Epithelial cell of proximal tubule (primary cell): ENCODE data around the gene EIF2S2. TPM values are rescaled to one million over a fixed set of nuclear protein-coding genes. Genes with fewer than 3 reads are reported as not detected.

ENCODE experiments used
- DNase-seq: peaks from one replicate; pipeline ENCODE4 v3.0.0-alpha.2; 2011; ENCODE audit warnings: low read depth
- H3K4me3 ChIP-seq: 2 replicates; pipeline ENCODE4 v1.5.1; 2011; ENCODE audit warnings: low read depth, mild to moderate bottlenecking, low read length
- CTCF ChIP-seq: conservative IDR thresholded peaks from 2 replicates; pipeline ENCODE4 v1.5.1; 2012; ENCODE audit warnings: low read depth, mild to moderate bottlenecking, low read length
- total RNA-seq: library from RNA; depleted of rRNA; stranded (reverse); fragments of >200 nt; gene quantifications from 2 replicates; pipeline ENCODE4 v1.2.3, GENCODE V29; 2015

EIF2S2 gene
- total RNA-seq, 1 donor from 2014 or later: 103 TPM

- DNase-seq: no peak
- no peak overlapping the region for H3K4me3 ChIP-seq
- TF ChIP-seq CTCF: no peak
Observed at GRCh38 chr20:34049897-34050695, 61.9 kb downstream of the EIF2S2 start.

DNA sequence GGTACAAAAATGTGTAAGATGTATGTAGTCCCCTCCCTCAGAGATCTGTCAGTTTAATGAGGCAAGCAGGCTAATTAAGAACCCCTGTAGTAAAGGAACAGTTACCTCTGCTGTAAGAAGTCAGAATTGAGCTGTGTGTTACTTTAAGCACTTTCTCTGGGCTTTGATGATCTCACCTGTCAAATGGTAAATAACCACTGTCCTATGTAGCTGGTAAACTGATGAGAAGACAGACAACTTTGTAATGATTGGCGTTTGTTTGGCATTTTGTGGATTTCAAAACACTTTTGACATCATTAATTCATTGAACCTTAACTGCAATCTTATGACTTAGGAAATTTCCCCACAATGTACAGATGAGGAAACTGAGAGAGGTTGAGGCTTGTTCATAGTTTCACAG, 62.7 kb downstream of the EIF2S2 start:
- no peak for DNase-seq
- TF ChIP-seq CTCF: no peak
- H3K4me3 ChIP-seq: no peak overlapping the region

DNA sequence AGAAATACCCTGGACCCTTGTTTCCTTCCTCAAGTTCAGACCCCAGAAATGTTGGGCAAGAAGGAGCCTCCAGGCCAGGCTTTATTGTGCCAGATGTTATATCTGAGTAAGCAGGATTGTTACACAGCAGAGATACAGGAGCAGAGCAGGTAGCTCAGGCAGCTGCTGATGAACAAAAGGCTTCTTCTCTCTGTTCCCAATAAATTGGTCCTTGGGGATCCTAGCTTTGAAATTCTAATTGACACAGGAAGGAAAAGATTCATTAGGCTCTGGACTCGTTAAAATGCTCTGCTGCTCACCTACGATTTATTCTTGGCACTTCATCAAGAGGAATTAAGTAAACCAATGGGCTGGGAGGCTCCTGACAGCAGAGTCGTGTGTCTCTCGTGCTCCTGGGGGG, 64.1 kb downstream of the EIF2S2 start:
- DNase-seq: no peak
- no peak overlapping the region for H3K4me3 ChIP-seq
- no peak for TF ChIP-seq CTCF

DNA sequence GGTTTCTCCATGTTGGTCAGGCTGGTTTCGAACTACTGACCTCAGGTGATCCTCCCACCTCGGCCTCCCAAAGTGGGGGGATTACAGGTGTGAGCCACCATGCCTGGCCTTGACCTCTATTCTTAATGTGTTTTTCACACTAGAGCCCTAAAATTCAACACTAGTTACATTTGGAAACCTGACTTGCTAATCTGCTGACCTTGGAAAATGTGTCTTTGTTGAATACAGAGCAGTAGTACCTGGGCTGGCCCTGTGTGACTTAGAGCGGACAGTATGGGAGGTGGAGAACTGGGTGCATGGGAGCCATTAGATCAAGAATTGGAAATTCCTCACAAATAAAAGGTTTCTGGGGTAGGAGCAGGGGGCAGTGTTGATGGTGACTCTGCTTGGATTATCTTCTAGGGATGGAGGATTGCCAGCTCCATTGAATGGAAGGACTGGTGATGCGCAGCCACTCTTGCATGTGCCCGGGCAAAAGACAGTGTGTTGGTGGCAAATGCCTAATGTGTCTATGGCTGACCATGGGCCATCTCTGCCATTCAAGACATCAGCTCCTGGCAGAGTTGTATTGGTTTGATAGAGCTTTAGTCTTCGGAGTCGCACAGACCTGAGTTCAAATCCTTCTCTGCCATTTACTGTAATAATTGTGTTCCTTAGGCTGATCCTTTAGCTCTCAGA, 64.9 kb downstream of the EIF2S2 start:
- TF ChIP-seq CTCF: no peak
- no peak overlapping the region for H3K4me3 ChIP-seq
- no peak for DNase-seq

GRCh38 chr20:34045930-34046725, 65.9 kb downstream of the EIF2S2 start:
- no peak for DNase-seq
- TF ChIP-seq CTCF: no peak
- H3K4me3 ChIP-seq: no peak overlapping the region

DNA sequence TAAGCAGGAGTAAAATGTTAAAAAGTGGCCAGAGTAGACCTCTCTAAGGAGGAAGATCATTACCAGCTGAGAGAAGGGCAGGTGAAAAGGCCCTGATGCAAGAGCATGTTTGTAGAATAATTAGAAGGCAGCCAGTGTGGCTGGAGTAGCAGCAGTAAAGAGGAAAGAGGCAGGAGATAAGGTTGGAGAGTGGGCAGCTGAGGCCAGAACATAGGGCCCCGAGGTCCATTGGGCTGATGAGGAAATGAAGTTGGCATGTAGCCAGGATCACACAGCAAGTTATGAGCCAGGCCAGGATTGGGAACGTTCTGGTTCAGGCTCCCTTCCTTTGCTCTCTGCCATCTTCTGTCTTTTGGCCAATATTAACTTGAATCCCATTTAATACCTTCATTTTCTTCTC, 66.7 kb downstream of the EIF2S2 start:
- DNase-seq: no peak
- TF ChIP-seq CTCF: no peak
- no peak overlapping the region for H3K4me3 ChIP-seq
